K562 (cell line): ENCODE results near the gene ZNF865. TPM values are rescaled to one million over a fixed set of nuclear protein-coding genes. Genes with fewer than 3 reads are reported as not detected.

Experiments used
- BMI1 ChIP-seq: fragments of 150-350 bp; IDR thresholded peaks from 2 replicates; pipeline ENCODE4 v1.6.1; 2014; ENCODE audit warnings: low read length
- BRF2 ChIP-seq: IDR thresholded peaks from 3 replicates; pipeline ENCODE4 v1.6.1; 2011; ENCODE audit warnings: borderline replicate concordance, mild to moderate bottlenecking; ENCODE audit not compliant: insufficient read length, insufficient read depth
- CBX5 ChIP-seq: IDR thresholded peaks from 2 replicates; pipeline ENCODE4 v1.6.1; 2014; ENCODE audit warnings: low read depth, borderline replicate concordance
- CEBPZ ChIP-seq: fragments of 150-350 bp; IDR thresholded peaks from 2 replicates; pipeline ENCODE4 v1.6.1; 2014; ENCODE audit warnings: low read depth, mild to moderate bottlenecking, low read length, borderline replicate concordance
- FOXA3 ChIP-seq, 2 experiments: fragments of 450-650 bp in 1 of 2; sonication (generic) in 1 of 2; formaldehyde crosslinking; IDR thresholded peaks in 1 of 2; conservative IDR thresholded peaks in 1 of 2; 2 replicates each; pipeline versions ENCODE4 v1.4.0 to v1.8.0; 2020 to 2022; ENCODE audit warnings: mild to moderate bottlenecking in 2 of 2, missing genetic modification reagents in 1 of 2
- HEY1 ChIP-seq: fragments of 250-450 bp; sonication (Bioruptor Pico); IDR thresholded peaks from 2 replicates; pipeline ENCODE4 v1.5.0; 2020; ENCODE audit warnings: mild to moderate bottlenecking, moderate library complexity, borderline replicate concordance
- HMBOX1 ChIP-seq: sonication (generic); IDR thresholded peaks from 2 replicates; pipeline ENCODE4 v1.6.1; 2016
- HMGN3 ChIP-seq: IDR thresholded peaks from 2 replicates; pipeline ENCODE4 v1.6.1; 2011; ENCODE audit warnings: borderline replicate concordance, low read depth, mild to moderate bottlenecking, mixed read lengths, low read length; ENCODE audit not compliant: insufficient read length; ENCODE audit errors: extremely low read depth
- KDM4B ChIP-seq, 2 experiments: fragments of 450-650 bp in 1 of 2; sonication (generic) in 1 of 2; IDR thresholded peaks; 2 replicates each; pipeline ENCODE4 v1.6.1; 2016 to 2017; ENCODE audit warnings: borderline replicate concordance in 2 of 2, antibody characterized with exemption in 1 of 2, low read depth in 1 of 2, mild to moderate bottlenecking in 1 of 2
- KLF13 ChIP-seq: fragments of 450-650 bp; IDR thresholded peaks from 2 replicates; pipeline ENCODE4 v1.6.1; 2016; ENCODE audit warnings: missing genetic modification characterization, low read depth, mild to moderate bottlenecking, missing compliant biosample characterization, moderate library complexity, borderline replicate concordance
- MAFK ChIP-seq: IDR thresholded peaks from 2 replicates; pipeline ENCODE4 v1.6.1; 2011; ENCODE audit warnings: low read length, improper control_type of control experiment
- NR1H2 ChIP-seq: sonication (generic); formaldehyde crosslinking; IDR thresholded peaks from 2 replicates; pipeline ENCODE4 v1.4.0; 2020; ENCODE audit warnings: mild to moderate bottlenecking, missing genetic modification reagents
- NR2F6 ChIP-seq: fragments of 450-650 bp; formaldehyde crosslinking; IDR thresholded peaks from 2 replicates; pipeline ENCODE4 v1.4.0; 2020; ENCODE audit warnings: mild to moderate bottlenecking
- PHB ChIP-seq: fragments of 250-450 bp; sonication (Bioruptor Pico); IDR thresholded peaks from 2 replicates; pipeline ENCODE4 v1.5.0; 2021
- PML ChIP-seq: IDR thresholded peaks from 2 replicates; pipeline ENCODE4 v1.6.1; 2012; ENCODE audit warnings: low read length, inconsistent platforms
- POLR3G ChIP-seq: IDR thresholded peaks from 2 replicates; pipeline ENCODE4 v1.6.1; 2011; ENCODE audit not compliant: insufficient read length, insufficient replicate concordance; ENCODE audit errors: extremely low read depth
- STAT5A ChIP-seq: IDR thresholded peaks from 2 replicates; pipeline ENCODE4 v1.6.1; 2012; ENCODE audit warnings: low read length, inconsistent platforms, borderline replicate concordance
- TARDBP ChIP-seq: fragments of 450-650 bp; IDR thresholded peaks from 2 replicates; pipeline ENCODE4 v1.6.1; 2016
- ZBTB9 ChIP-seq: fragments of 450-650 bp; formaldehyde crosslinking; IDR thresholded peaks from 2 replicates; pipeline ENCODE4 v1.4.0; 2020; ENCODE audit warnings: mild to moderate bottlenecking, moderate library complexity
- ZC3H4 ChIP-seq: sonication (generic); formaldehyde crosslinking; IDR thresholded peaks from 2 replicates; pipeline ENCODE4 v1.9.0; 2021; ENCODE audit warnings: missing genetic modification reagents, borderline replicate concordance
- ZEB2 ChIP-seq: fragments of 450-650 bp; IDR thresholded peaks from 2 replicates; pipeline ENCODE4 v1.6.1; 2016
- ZNF224 ChIP-seq: sonication (generic); formaldehyde crosslinking; IDR thresholded peaks from 2 replicates; pipeline ENCODE4 v1.8.0; 2022; ENCODE audit warnings: mild to moderate bottlenecking, missing genetic modification reagents
- ZNF316 ChIP-seq: fragments of 450-650 bp; IDR thresholded peaks from 2 replicates; pipeline ENCODE4 v1.6.1; 2016
- ZNF695 ChIP-seq: fragments of 450-650 bp; formaldehyde crosslinking; IDR thresholded peaks from 2 replicates; pipeline ENCODE4 v1.4.0; 2020; ENCODE audit warnings: mild to moderate bottlenecking, moderate library complexity
- ZNF76 ChIP-seq: fragments of 250-450 bp; sonication (Bioruptor Pico); IDR thresholded peaks from 2 replicates; pipeline ENCODE4 v1.4.0; 2020; ENCODE audit warnings: mild to moderate bottlenecking, moderate library complexity, borderline replicate concordance
- polyA plus RNA-seq, 8 experiments: library from polyadenylated mRNA; depleted of rRNA in 4 of 8; stranded (reverse) in 5 of 8; unstranded in 3 of 8; fragments of >200 nt; fragmentation: Nextera tagmentation in 2 of 8; fragmentation: Illumina TruSeq in 1 of 8; extraction: Ambion mirVana in 2 of 8; extraction: Trizol in 1 of 8; gene quantifications; 2 replicates each; pipeline versions ENCODE4 v1.2.1 to v1.2.3, GENCODE V29; 2011 to 2014; ENCODE audit warnings: inconsistent platforms in 1 of 8, missing spikeins in 1 of 8
- total RNA-seq, 7 experiments: library from RNA; depleted of rRNA in 6 of 7; stranded (reverse); fragments of >200 nt in 6 of 7; fragmentation: Illumina TruSeq in 2 of 7; extraction: Trizol in 2 of 7; gene quantifications; 2 replicates each; pipeline versions ENCODE4 v1.2.1 to v1.2.3, GENCODE V29; 2011 to 2021; ENCODE audit warnings: low replicate concordance in 1 of 7

Gene ZNF865
- total and polyA plus RNA-seq, 9 of the 15 experiments (the other 6 are each of a cell fraction or from before 2014, with no cell fraction given) = 0.40 to 18.8 (median 1.6) TPM; not detected in 2

GRCh38 chr19:55632463-55632834 lies 27.0 kb downstream of the ZNF865 start (continued):
- TF ChIP-seq HMBOX1 (no peak), BRF2 (no peak), ZNF76 (CRISPR knock-in tag) (no peak), CEBPZ (no peak), KLF13 (tag) (no peak), ZNF316 (no peak), ZC3H4 (no peak), TARDBP (no peak), KDM4B (IDR thresholded peaks at IDR 0.05; ENCODE audit: borderline replicate concordance in 2 of 2, low read depth in 1 of 2) (no peak), STAT5A (no peak), NR1H2 (CRISPR knock-in tag) (no peak), ZEB2 (no peak), POLR3G (no peak), ZNF695 (CRISPR knock-in tag) (no peak), HEY1 (no peak), PHB (CRISPR knock-in tag) (no peak), BMI1 (no peak), CBX5 (no peak), PML (no peak), ZNF224 (CRISPR knock-in tag) (no peak), MAFK (no peak), HMGN3 (no peak), FOXA3 (CRISPR knock-in tag; conservative IDR thresholded peaks at IDR 0.05 in 1 of 2, IDR thresholded peaks at IDR 0.05 in 1 of 2) (0 out of 4 replicates have a peak, but pooled peaks of 1 of the 2 experiments have one; percentile 24), ZBTB9 (no peak), NR2F6 (no peak)
